HAP-1 (cell line): ENCODE measurements around the gene FANK1.
"Not testable (repeated sequence)": the region's sequence is repeated elsewhere in the genome, so short reads cannot be mapped to it uniquely, and the experiment has no call there.

Experiments used
- DNase-seq, 2 experiments: peaks; one replicate each; pipeline ENCODE4 v3.0.0-alpha.2; 2016 to 2020; ENCODE audit warnings: low spot score in 2 of 2
- H3K27me3 ChIP-seq: fragments of 250-450 bp; sonication (Bioruptor Pico); 2 replicates; pipeline ENCODE4 v1.5.1; 2020; ENCODE audit warnings: low read depth, mild to moderate bottlenecking, moderate library complexity
- H3K36me3 ChIP-seq: fragments of 250-450 bp; sonication (Bioruptor Pico); replicated peaks from 2 replicates; pipeline ENCODE4 v1.5.1; 2020; ENCODE audit warnings: mild to moderate bottlenecking
- H3K4me1 ChIP-seq: fragments of 250-450 bp; sonication (Bioruptor Pico); 2 replicates; pipeline ENCODE4 v1.5.1; 2020; ENCODE audit warnings: mild to moderate bottlenecking
- H3K4me3 ChIP-seq: fragments of 250-450 bp; sonication (Bioruptor Pico); 2 replicates; pipeline ENCODE4 v1.5.1; 2020; ENCODE audit warnings: mild to moderate bottlenecking, moderate library complexity
- H3K9me3 ChIP-seq: fragments of 250-450 bp; sonication (Bioruptor Pico); 2 replicates; pipeline ENCODE4 v1.5.1; 2020; ENCODE audit warnings: mild to moderate bottlenecking, moderate library complexity
- in situ Hi-C: fragments of 300-500 bp; cut with MboI; formaldehyde crosslinking; loops from 3 replicates; pipeline ENCODE4 v1.14.3; 2020; ENCODE audit warnings: low sequenced_read_pairs, inconsistent platforms, mixed read lengths

Gene FANK1

GRCh38 chr10:125927265-125927664 is 30.9 kb downstream of the FANK1 start:
- H3K9me3 ChIP-seq, in situ Hi-C loops, H3K4me1 ChIP-seq, H3K36me3 ChIP-seq, H3K27me3 ChIP-seq, DNase-seq, H3K4me3 ChIP-seq: not testable (repeated sequence)

- Histone ChIP-seq H3K4me1 (peaks cover 8% of the 10 kb centered on the region), H3K9me3 (no peaks in the 10 kb centered on the region), H3K27me3 (no peaks in the 10 kb centered on the region), H3K4me3 (no peak overlapping the region), H3K36me3 (no peaks in the 10 kb centered on the region)
- DNase-seq: no peak
- in situ Hi-C loops: no loop called here
These were observed 32.7 kb downstream of the FANK1 start for GRCh38 chr10:125928928-125929585.

GRCh38 chr10:125929618-125930017 is 33.3 kb downstream of the FANK1 start:
- H3K4me1 ChIP-seq: peaks cover 8% of the 10 kb centered on the region
- in situ Hi-C loops: no loop called here
- no peaks in the 10 kb centered on the region for H3K27me3 ChIP-seq
- DNase-seq: no peak
- no peak overlapping the region for H3K4me3 ChIP-seq
- H3K36me3 ChIP-seq: no peaks in the 10 kb centered on the region
- H3K9me3 ChIP-seq: no peaks in the 10 kb centered on the region

GRCh38 chr10:125933693-125934092 is 37.3 kb downstream of the FANK1 start:
- Histone ChIP-seq H3K4me3 (no peak overlapping the region), H3K4me1 (peaks cover under 1% of the 10 kb centered on the region; the same call in 1 of the 2 replicates), H3K27me3 (no peaks in the 10 kb centered on the region), H3K9me3 (no peaks in the 10 kb centered on the region), H3K36me3 (no peaks in the 10 kb centered on the region)
- in situ Hi-C loops: no loop called here
- no peak for DNase-seq

- no peak for DNase-seq
- H3K4me3 ChIP-seq: no peak overlapping the region
- H3K36me3 ChIP-seq: no peaks in the 10 kb centered on the region
- in situ Hi-C loops: no loop called here
- H3K4me1 ChIP-seq: no peaks in the 10 kb centered on the region
- no peaks in the 10 kb centered on the region for H3K9me3 ChIP-seq
- no peaks in the 10 kb centered on the region for H3K27me3 ChIP-seq
These were observed 40.0 kb downstream of the FANK1 start for GRCh38 chr10:125936331-125936730.

- H3K9me3 ChIP-seq: no peaks in the 10 kb centered on the region
- H3K4me1 ChIP-seq: no peaks in the 10 kb centered on the region
- no peaks in the 10 kb centered on the region for H3K36me3 ChIP-seq
- no peak overlapping the region for H3K4me3 ChIP-seq
- DNase-seq: no peak
- H3K27me3 ChIP-seq: no peaks in the 10 kb centered on the region
- in situ Hi-C loops: no loop called here
These were observed 44.2 kb downstream of the FANK1 start for GRCh38 chr10:125940515-125940914.

- H3K36me3 ChIP-seq: no peaks in the 10 kb centered on the region
- no peaks in the 10 kb centered on the region for H3K27me3 ChIP-seq
- DNase-seq: no peak
- no peak overlapping the region for H3K4me3 ChIP-seq
- H3K9me3 ChIP-seq: 0 out of 2 replicates have a peak, but pooled peaks cover 2% of the 10 kb centered on the region
- H3K4me1 ChIP-seq: no peaks in the 10 kb centered on the region
- in situ Hi-C loops: no loop called here
These were observed 54.9 kb downstream of the FANK1 start for GRCh38 chr10:125951290-125951689.

GRCh38 chr10:125953778-125954385 is 57.5 kb downstream of the FANK1 start:
- no peak for DNase-seq
- no peaks in the 10 kb centered on the region for H3K4me1 ChIP-seq
- H3K9me3 ChIP-seq: 0 out of 2 replicates have a peak, but pooled peaks cover 2% of the 10 kb centered on the region
- no peaks in the 10 kb centered on the region for H3K36me3 ChIP-seq
- in situ Hi-C loops: no loop called here
- no peak overlapping the region for H3K4me3 ChIP-seq
- H3K27me3 ChIP-seq: no peaks in the 10 kb centered on the region

GRCh38 chr10:125955766-125956165 is 59.4 kb downstream of the FANK1 start:
- in situ Hi-C loops: no loop called here
- Histone ChIP-seq H3K9me3 (0 out of 2 replicates have a peak, but pooled peaks cover 2% of the 10 kb centered on the region), H3K4me3 (no peak overlapping the region), H3K27me3 (no peaks in the 10 kb centered on the region), H3K4me1 (no peaks in the 10 kb centered on the region), H3K36me3 (no peaks in the 10 kb centered on the region)
- DNase-seq: no peak

GRCh38 chr10:125961743-125962142 is 65.4 kb downstream of the FANK1 start:
- Histone ChIP-seq H3K36me3 (no peaks in the 10 kb centered on the region), H3K4me3 (no peak overlapping the region), H3K4me1 (no peaks in the 10 kb centered on the region), H3K27me3 (peaks cover 5% of the 10 kb centered on the region; the same call in 1 of the 2 replicates), H3K9me3 (no peaks in the 10 kb centered on the region)
- DNase-seq: peak in 1 of 2 experiments; percentile 11
- in situ Hi-C loops: no loop called here

- no peaks in the 10 kb centered on the region for H3K4me1 ChIP-seq
- peaks cover 5% of the 10 kb centered on the region; the same call in 1 of the 2 replicates for H3K27me3 ChIP-seq
- no peaks in the 10 kb centered on the region for H3K9me3 ChIP-seq
- in situ Hi-C loops: no loop called here
- DNase-seq: no peak
- no peaks in the 10 kb centered on the region for H3K36me3 ChIP-seq
- no peak overlapping the region for H3K4me3 ChIP-seq
These were observed 65.8 kb downstream of the FANK1 start for GRCh38 chr10:125962200-125962599.

- no peaks in the 10 kb centered on the region for H3K36me3 ChIP-seq
- in situ Hi-C loops: no loop called here
- H3K27me3 ChIP-seq: peaks cover 5% of the 10 kb centered on the region; the same call in 1 of the 2 replicates
- H3K4me1 ChIP-seq: 0 out of 2 replicates have a peak, but pooled peaks cover 3% of the 10 kb centered on the region
- no peaks in the 10 kb centered on the region for H3K9me3 ChIP-seq
- no peak overlapping the region for H3K4me3 ChIP-seq
- no peak for DNase-seq
These were observed 68.2 kb downstream of the FANK1 start for GRCh38 chr10:125964558-125964957.

- Histone ChIP-seq H3K4me1 (0 out of 2 replicates have a peak, but pooled peaks cover 3% of the 10 kb centered on the region), H3K36me3 (no peaks in the 10 kb centered on the region), H3K9me3 (no peaks in the 10 kb centered on the region), H3K4me3 (no peak overlapping the region), H3K27me3 (peaks cover 5% of the 10 kb centered on the region; the same call in 1 of the 2 replicates)
- in situ Hi-C loops: no loop called here
- DNase-seq: no peak
These were observed 71.2 kb downstream of the FANK1 start for GRCh38 chr10:125967533-125967932.

- H3K9me3 ChIP-seq, H3K4me3 ChIP-seq, H3K36me3 ChIP-seq, DNase-seq, H3K27me3 ChIP-seq, H3K4me1 ChIP-seq, in situ Hi-C loops: not testable (repeated sequence)
These were observed 73.8 kb downstream of the FANK1 start for GRCh38 chr10:125970077-125970630.
